ENCODE data around the gene MAVS. TPM values are rescaled to one million over a fixed set of nuclear protein-coding genes. Genes with fewer than 3 reads are reported as not detected.

The MAVS gene
- total and polyA plus RNA-seq, 9 of the 15 experiments (the other 6 are each of a cell fraction or from before 2014, with no cell fraction given): 1.6 to 22.0 (median 11.3) TPM

DNA sequence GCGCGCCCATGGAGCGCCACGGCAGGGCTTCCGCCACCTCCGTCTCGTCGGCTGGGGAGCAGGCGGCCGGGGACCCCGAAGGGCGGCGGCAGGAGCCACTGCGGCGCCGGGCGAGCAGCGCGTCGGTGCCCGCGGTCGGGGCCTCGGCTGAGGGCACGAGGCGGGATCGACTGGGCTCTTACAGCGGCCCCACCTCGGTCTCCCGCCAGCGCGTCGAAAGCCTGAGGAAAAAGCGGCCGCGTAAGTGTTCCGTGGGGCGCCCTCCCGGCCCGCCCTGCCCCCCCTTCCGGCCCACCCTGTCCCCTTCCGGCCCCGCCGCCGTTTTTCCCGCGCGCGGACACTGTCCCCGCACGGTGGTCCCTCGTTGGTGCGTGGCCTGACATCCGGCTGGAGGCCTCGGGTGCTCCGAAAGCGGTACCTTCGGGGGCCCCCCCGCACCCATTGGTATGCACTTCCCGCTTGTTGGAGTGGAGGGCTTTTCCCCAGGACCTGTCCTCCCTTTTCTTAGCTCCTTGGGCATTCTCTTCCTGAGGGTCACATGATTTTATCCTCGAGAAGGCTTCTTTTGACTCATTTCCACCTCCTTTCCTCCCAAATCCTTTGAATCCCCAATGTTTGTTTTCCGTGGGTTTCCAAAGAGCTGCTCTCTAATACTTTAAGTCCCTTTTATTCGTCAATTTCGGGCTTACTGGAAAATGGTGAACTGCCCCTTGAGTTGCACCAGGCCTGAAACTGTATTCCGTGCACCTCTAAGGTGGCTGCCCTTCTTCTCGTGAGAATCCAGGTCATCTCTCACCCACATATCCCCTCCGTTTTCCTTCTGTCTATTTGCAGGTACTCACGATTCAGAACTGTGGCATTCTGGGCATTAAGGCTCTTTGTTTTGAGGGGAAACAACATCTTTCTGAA is 43.1 kb downstream of the MAVS start (continued):
- TF ChIP-seq, protein P1, sequence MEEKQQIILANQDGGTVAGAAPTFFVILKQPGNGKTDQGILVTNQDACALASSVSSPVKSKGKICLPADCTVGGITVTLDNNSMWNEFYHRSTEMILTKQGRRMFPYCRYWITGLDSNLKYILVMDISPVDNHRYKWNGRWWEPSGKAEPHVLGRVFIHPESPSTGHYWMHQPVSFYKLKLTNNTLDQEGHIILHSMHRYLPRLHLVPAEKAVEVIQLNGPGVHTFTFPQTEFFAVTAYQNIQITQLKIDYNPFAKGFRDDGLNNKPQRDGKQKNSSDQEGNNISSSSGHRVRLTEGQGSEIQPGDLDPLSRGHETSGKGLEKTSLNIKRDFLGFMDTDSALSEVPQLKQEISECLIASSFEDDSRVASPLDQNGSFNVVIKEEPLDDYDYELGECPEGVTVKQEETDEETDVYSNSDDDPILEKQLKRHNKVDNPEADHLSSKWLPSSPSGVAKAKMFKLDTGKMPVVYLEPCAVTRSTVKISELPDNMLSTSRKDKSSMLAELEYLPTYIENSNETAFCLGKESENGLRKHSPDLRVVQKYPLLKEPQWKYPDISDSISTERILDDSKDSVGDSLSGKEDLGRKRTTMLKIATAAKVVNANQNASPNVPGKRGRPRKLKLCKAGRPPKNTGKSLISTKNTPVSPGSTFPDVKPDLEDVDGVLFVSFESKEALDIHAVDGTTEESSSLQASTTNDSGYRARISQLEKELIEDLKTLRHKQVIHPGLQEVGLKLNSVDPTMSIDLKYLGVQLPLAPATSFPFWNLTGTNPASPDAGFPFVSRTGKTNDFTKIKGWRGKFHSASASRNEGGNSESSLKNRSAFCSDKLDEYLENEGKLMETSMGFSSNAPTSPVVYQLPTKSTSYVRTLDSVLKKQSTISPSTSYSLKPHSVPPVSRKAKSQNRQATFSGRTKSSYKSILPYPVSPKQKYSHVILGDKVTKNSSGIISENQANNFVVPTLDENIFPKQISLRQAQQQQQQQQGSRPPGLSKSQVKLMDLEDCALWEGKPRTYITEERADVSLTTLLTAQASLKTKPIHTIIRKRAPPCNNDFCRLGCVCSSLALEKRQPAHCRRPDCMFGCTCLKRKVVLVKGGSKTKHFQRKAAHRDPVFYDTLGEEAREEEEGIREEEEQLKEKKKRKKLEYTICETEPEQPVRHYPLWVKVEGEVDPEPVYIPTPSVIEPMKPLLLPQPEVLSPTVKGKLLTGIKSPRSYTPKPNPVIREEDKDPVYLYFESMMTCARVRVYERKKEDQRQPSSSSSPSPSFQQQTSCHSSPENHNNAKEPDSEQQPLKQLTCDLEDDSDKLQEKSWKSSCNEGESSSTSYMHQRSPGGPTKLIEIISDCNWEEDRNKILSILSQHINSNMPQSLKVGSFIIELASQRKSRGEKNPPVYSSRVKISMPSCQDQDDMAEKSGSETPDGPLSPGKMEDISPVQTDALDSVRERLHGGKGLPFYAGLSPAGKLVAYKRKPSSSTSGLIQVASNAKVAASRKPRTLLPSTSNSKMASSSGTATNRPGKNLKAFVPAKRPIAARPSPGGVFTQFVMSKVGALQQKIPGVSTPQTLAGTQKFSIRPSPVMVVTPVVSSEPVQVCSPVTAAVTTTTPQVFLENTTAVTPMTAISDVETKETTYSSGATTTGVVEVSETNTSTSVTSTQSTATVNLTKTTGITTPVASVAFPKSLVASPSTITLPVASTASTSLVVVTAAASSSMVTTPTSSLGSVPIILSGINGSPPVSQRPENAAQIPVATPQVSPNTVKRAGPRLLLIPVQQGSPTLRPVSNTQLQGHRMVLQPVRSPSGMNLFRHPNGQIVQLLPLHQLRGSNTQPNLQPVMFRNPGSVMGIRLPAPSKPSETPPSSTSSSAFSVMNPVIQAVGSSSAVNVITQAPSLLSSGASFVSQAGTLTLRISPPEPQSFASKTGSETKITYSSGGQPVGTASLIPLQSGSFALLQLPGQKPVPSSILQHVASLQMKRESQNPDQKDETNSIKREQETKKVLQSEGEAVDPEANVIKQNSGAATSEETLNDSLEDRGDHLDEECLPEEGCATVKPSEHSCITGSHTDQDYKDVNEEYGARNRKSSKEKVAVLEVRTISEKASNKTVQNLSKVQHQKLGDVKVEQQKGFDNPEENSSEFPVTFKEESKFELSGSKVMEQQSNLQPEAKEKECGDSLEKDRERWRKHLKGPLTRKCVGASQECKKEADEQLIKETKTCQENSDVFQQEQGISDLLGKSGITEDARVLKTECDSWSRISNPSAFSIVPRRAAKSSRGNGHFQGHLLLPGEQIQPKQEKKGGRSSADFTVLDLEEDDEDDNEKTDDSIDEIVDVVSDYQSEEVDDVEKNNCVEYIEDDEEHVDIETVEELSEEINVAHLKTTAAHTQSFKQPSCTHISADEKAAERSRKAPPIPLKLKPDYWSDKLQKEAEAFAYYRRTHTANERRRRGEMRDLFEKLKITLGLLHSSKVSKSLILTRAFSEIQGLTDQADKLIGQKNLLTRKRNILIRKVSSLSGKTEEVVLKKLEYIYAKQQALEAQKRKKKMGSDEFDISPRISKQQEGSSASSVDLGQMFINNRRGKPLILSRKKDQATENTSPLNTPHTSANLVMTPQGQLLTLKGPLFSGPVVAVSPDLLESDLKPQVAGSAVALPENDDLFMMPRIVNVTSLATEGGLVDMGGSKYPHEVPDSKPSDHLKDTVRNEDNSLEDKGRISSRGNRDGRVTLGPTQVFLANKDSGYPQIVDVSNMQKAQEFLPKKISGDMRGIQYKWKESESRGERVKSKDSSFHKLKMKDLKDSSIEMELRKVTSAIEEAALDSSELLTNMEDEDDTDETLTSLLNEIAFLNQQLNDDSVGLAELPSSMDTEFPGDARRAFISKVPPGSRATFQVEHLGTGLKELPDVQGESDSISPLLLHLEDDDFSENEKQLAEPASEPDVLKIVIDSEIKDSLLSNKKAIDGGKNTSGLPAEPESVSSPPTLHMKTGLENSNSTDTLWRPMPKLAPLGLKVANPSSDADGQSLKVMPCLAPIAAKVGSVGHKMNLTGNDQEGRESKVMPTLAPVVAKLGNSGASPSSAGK (IDR thresholded peaks at IDR 0.05): peak; percentile 51; the same call in 1 of the 2 replicates
- no peak for TF ChIP-seq SIRT6 (IDR thresholded peaks at IDR 0.05; ENCODE audit: low read depth, low read length)
- TF ChIP-seq ZNF583 (CRISPR knock-in tag; IDR thresholded peaks at IDR 0.05): no peak
- no peak for TF ChIP-seq SRSF9 (IDR thresholded peaks at IDR 0.05; ENCODE audit: borderline replicate concordance, low read depth, low read length)
- TF ChIP-seq LEF1 (IDR thresholded peaks at IDR 0.05): no peak
- TF ChIP-seq, protein P2, sequence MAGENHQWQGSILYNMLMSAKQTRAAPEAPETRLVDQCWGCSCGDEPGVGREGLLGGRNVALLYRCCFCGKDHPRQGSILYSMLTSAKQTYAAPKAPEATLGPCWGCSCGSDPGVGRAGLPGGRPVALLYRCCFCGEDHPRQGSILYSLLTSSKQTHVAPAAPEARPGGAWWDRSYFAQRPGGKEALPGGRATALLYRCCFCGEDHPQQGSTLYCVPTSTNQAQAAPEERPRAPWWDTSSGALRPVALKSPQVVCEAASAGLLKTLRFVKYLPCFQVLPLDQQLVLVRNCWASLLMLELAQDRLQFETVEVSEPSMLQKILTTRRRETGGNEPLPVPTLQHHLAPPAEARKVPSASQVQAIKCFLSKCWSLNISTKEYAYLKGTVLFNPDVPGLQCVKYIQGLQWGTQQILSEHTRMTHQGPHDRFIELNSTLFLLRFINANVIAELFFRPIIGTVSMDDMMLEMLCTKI (IDR thresholded peaks at IDR 0.05; ENCODE audit: partially characterized antibody): no peak
- no peak for TF ChIP-seq SMAD3 (CRISPR knock-in tag; conservative IDR thresholded peaks at IDR 0.05)
- TF ChIP-seq HEY1 (CRISPR knock-in tag; IDR thresholded peaks at IDR 0.05; ENCODE audit: borderline replicate concordance): no peak
- TF ChIP-seq ETV5 (CRISPR knock-in tag; IDR thresholded peaks at IDR 0.05; ENCODE audit: low read depth): peak; percentile 61; the same call in 1 of the 2 replicates
- TF ChIP-seq ARHGAP35 (IDR thresholded peaks at IDR 0.05; ENCODE audit: partially characterized antibody): no peak
- TF ChIP-seq, protein P3, sequence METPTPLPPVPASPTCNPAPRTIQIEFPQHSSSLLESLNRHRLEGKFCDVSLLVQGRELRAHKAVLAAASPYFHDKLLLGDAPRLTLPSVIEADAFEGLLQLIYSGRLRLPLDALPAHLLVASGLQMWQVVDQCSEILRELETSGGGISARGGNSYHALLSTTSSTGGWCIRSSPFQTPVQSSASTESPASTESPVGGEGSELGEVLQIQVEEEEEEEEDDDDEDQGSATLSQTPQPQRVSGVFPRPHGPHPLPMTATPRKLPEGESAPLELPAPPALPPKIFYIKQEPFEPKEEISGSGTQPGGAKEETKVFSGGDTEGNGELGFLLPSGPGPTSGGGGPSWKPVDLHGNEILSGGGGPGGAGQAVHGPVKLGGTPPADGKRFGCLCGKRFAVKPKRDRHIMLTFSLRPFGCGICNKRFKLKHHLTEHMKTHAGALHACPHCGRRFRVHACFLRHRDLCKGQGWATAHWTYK (CRISPR knock-in tag; IDR thresholded peaks at IDR 0.05): peak; percentile 47; the same call in 1 of the 2 replicates
- TF ChIP-seq RB1 (IDR thresholded peaks at IDR 0.05; ENCODE audit: low read depth): 0 out of 2 replicates have a peak, but pooled peaks have one; percentile 8
- TF ChIP-seq ZFPM2 (CRISPR knock-in tag; IDR thresholded peaks at IDR 0.05): no peak
